GM18951 (cell line): ENCODE results near the gene ULK4.

Experiments
- POLR2A ChIP-seq: IDR thresholded peaks from 4 replicates; pipeline ENCODE4 v1.6.1; 2011; ENCODE audit warnings: mild to moderate bottlenecking; ENCODE audit not compliant: insufficient read length, insufficient read depth; ENCODE audit errors: extremely low read depth
- in situ Hi-C: fragments of 300-500 bp; cut with MboI; formaldehyde crosslinking; loops from one replicate; pipeline ENCODE4 v1.12.0; 2022; ENCODE audit warnings: low sequenced_read_pairs, mixed read lengths, inconsistent platforms; ENCODE audit not compliant: unreplicated experiment

The ULK4 gene

GRCh38 chr3:41331041-41331440 is 630.9 kb downstream of the ULK4 start:
- in situ Hi-C loops, result no loop called here
- no peak for TF ChIP-seq POLR2A

- in situ Hi-C loops, result no loop called here
- TF ChIP-seq POLR2A, result no peak
Measured at GRCh38 chr3:41330465-41330864, 631.4 kb downstream of the ULK4 start.

DNA sequence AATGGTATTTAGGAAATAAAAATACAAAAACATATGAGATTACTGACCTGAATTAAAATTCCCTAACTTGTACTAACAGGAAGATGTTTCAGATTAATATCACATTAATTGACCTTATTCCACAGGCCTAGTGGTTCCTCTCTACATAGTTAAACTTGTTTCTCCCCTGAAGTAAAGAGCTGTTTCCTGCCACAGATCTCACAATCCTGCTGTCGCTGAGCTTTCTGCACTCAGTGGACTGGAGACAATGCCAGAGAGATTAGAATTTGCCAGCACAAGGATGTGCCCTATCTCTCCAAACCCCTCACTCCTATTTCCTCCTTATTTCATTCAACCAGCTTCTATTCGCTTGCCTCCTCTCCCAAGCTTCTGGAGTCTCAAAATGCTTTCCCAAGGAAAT is 632.0 kb downstream of the ULK4 start:
- in situ Hi-C loops, result no loop called here
- no peak for TF ChIP-seq POLR2A

DNA sequence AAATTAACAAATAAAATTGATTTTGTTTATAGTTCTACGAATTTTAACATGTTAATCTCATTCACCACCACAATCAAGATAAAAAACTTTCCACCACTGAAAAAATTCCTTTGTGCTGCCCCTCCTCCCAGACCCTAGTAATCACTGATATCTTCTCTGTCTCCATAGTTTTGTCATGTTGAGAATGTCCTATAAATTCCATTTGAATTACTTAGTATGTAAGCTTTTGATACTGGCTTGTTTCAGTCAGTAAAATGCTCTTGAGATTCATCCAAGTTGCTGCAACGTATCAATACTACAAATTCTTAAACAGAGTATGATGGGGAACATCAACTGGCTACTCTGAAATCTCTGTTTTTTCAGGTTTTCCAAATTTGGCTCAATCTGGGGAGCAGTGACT is 633.0 kb downstream of the ULK4 start:
- no peak for TF ChIP-seq POLR2A
- in situ Hi-C loops, result no loop called here

GRCh38 chr3:41327718-41328117 is 634.2 kb downstream of the ULK4 start:
- in situ Hi-C loops, result no loop called here
- no peak for TF ChIP-seq POLR2A

GRCh38 chr3:41324156-41324475 is 637.8 kb downstream of the ULK4 start:
- TF ChIP-seq POLR2A, result no peak

GRCh38 chr3:41323467-41324155 is 638.3 kb downstream of the ULK4 start:
- in situ Hi-C loops, result no loop called here
- TF ChIP-seq POLR2A, result no peak

More at GRCh38 chr3:41324156-41324475, 637.8 kb downstream of the ULK4 start:
- in situ Hi-C loops, result no loop called here

DNA sequence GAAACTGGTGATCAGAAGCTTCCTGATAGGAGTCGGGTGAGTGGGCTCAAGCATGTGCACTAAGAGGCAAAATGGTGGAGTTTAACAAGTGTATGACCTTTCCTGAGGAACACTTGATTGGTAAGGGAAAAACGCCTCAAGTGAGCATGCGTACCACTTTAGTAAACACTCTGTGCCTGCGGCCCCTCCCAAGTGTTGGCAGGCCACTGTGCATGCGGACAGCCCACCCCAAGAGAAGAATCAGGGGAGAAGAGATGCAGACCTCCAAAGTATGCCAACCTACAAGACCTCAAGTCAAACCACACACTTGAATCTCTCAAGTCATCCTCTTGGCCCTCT is 640.3 kb downstream of the ULK4 start:
- in situ Hi-C loops, result no loop called here
- TF ChIP-seq POLR2A, result no peak

GRCh38 chr3:41320953-41321641 is 640.8 kb downstream of the ULK4 start:
- in situ Hi-C loops, result no loop called here
- TF ChIP-seq POLR2A, result no peak

GRCh38 chr3:41318520-41318919 is 643.4 kb downstream of the ULK4 start:
- TF ChIP-seq POLR2A, result no peak
- in situ Hi-C loops, result no loop called here

DNA sequence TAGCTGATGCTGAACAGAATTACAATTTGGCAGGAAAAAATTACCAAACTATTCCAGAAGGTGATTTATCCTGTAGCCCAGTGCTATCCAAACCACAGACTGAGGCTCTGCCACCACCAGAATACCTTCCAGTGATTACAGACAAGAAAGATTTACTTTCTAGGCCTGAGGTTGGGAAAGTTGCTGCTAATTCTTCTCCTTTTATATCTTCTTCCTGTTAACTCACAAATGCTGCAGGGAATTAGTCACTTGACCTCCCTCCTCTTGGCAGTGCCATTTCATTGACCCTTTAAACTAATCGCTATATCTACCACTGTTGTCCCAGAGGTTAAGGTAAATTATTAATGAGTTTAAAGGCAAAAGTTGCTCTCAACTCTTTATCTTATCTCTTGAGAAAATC is 644.2 kb downstream of the ULK4 start:
- TF ChIP-seq POLR2A, result no peak
- in situ Hi-C loops, result no loop called here

DNA sequence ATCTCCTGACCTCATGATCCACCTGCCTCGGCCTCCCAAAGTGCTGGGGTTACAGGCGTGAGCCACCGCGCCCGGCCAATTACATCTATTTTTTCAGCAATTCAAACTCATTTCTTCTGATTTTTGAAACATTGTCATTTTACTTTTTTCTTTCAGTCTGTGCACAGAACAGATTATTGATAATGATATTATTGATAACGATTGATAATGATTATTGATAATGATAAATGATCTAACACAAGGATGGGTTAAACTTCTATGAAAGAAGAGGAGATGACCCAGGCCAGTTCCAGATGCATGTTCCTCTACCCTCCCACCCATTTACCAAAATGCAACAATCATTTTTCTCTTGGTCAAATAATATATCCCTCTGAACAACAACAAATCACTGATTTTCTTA is 644.6 kb downstream of the ULK4 start:
- no peak for TF ChIP-seq POLR2A
- in situ Hi-C loops, result no loop called here

DNA sequence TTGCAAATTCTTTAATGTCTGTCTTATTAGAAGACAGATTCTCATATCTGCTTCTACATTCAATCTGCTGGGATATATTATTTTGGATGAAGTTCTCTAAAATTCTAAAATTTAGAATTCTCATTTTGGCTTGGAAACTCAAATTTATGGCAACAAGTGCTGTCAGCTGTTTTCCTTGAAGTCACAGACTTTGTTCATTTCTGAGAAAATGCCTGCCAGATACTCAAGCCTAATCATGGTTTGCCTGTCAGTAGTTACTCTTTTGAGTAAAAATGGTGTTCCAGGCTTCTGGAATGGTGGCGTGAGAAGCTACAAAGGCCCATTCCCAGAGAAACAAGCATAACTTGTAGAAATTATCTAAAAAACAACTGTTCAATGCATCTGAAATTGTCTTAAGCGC is 646.8 kb downstream of the ULK4 start:
- no peak for TF ChIP-seq POLR2A
- in situ Hi-C loops, result no loop called here

DNA sequence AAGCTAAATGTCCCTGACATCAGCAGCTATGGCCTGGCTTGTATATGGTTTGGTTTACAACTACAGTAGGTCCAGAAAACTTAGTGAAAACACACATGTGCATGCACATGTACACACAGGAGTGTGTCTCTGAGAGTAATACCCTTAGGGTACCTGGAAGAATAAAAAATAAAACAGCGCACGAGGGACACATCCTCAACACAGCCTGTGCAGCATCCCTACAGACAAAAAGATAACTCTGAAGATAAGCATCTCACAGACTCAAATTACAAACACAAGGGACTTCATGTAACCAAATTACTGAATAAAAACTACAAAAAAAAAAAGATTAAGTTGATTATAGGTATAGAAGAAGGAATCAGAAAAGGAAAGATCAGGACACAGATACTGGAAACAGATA is 653.8 kb downstream of the ULK4 start:
- in situ Hi-C loops, result no loop called here
- TF ChIP-seq POLR2A, result no peak
